ENCODE results near the gene CLMP. TPM values are rescaled to one million over a fixed set of nuclear protein-coding genes. Genes with fewer than 3 reads are reported as not detected.

CLMP gene
- polyA plus RNA-seq, 1 donor (not counting 4 experiments of a cell fraction or from before 2014, with no cell fraction given), result 2.7 TPM

GRCh38 chr11:123129920-123130319, 65.1 kb downstream of the CLMP start:
- dilution Hi-C loops (cut with MboI; ENCODE audit: extremely low pct_ligation_motif_present, low sequenced_read_pairs), result no loop called here
- no peaks in the 10 kb centered on the region for H3K79me2 ChIP-seq (ENCODE audit: control insufficient read depth, insufficient read depth, low read length)
- H2AFZ ChIP-seq (ENCODE audit: control insufficient read depth, low read length), result peak overlapping the region; percentile 19
- peaks cover 2% of the 10 kb centered on the region for H3K4me1 ChIP-seq (ENCODE audit: control insufficient read depth, extremely low read depth, insufficient read depth, low read length)
- no peak overlapping the region for H3K4me3 ChIP-seq (ENCODE audit: control insufficient read depth in 2 of 3, extremely low read depth in 1 of 3, insufficient read depth in 2 of 3, low read depth in 1 of 3, low read length in 3 of 3)
- no peak overlapping the region for H3K4me2 ChIP-seq (ENCODE audit: control insufficient read depth, extremely low read depth, insufficient read depth, low read depth, low read length)
- H3K36me3 ChIP-seq (ENCODE audit: control insufficient read depth in 2 of 2, extremely low read depth in 1 of 2, insufficient read depth in 2 of 2, low read length in 2 of 2), result no peaks in the 10 kb centered on the region
- H3K9me3 ChIP-seq (ENCODE audit: control insufficient read depth, low read depth, low read length), result no peaks in the 10 kb centered on the region
- H3K9ac ChIP-seq (ENCODE audit: control insufficient read depth, extremely low read depth, insufficient read depth, low read length), result no peak overlapping the region
- no peaks in the 10 kb centered on the region for H3K27me3 ChIP-seq (ENCODE audit: control insufficient read depth, extremely low read depth, insufficient read depth, low read length)
- FAIRE-seq (peak; percentile 34), DNase-seq (ENCODE audit: low read depth, low spot score) (no peak)
- no peaks in the 10 kb centered on the region for H4K20me1 ChIP-seq (ENCODE audit: control insufficient read depth, extremely low read depth, insufficient read depth, low read length)
- no peaks in the 10 kb centered on the region for H3K9me1 ChIP-seq (ENCODE audit: control insufficient read depth, extremely low read depth, insufficient read depth, low read length)
- TF ChIP-seq CTCF (optimal IDR thresholded peaks at IDR 0.05 in 1 of 3, IDR thresholded peaks at IDR 0.05 in 1 of 3, conservative IDR thresholded peaks at IDR 0.05 in 1 of 3; ENCODE audit: extremely low read depth in 1 of 3, insufficient read depth in 2 of 3, low read length in 3 of 3) (no peak), EZH2 (IDR thresholded peaks at IDR 0.05; ENCODE audit: low read length) (no peak)
- H3K27ac ChIP-seq (ENCODE audit: control insufficient read depth, insufficient read depth, low read length), result no peak overlapping the region

- H3K79me2 ChIP-seq (ENCODE audit: control insufficient read depth, insufficient read depth, low read length), result no peaks in the 10 kb centered on the region
- DNase-seq (ENCODE audit: low read depth, low spot score) (no peak), FAIRE-seq (no peak)
Measured at GRCh38 chr11:123125169-123125568, 69.9 kb downstream of the CLMP start.

More at GRCh38 chr11:123125169-123125568, 69.9 kb downstream of the CLMP start:
- TF ChIP-seq EZH2 (IDR thresholded peaks at IDR 0.05; ENCODE audit: low read length) (no peak), CTCF (optimal IDR thresholded peaks at IDR 0.05 in 1 of 3, IDR thresholded peaks at IDR 0.05 in 1 of 3, conservative IDR thresholded peaks at IDR 0.05 in 1 of 3; ENCODE audit: extremely low read depth in 1 of 3, insufficient read depth in 2 of 3, low read length in 3 of 3) (no peak)
- Histone ChIP-seq H3K27me3 (ENCODE audit: control insufficient read depth, extremely low read depth, insufficient read depth, low read length) (no peaks in the 10 kb centered on the region), H3K4me2 (ENCODE audit: control insufficient read depth, extremely low read depth, insufficient read depth, low read depth, low read length) (no peak overlapping the region), H3K36me3 (ENCODE audit: control insufficient read depth in 2 of 2, extremely low read depth in 1 of 2, insufficient read depth in 2 of 2, low read length in 2 of 2) (no peaks in the 10 kb centered on the region), H3K9ac (ENCODE audit: control insufficient read depth, extremely low read depth, insufficient read depth, low read length) (no peak overlapping the region), H2AFZ (ENCODE audit: control insufficient read depth, low read length) (no peak overlapping the region), H3K9me1 (ENCODE audit: control insufficient read depth, extremely low read depth, insufficient read depth, low read length) (no peaks in the 10 kb centered on the region), H4K20me1 (ENCODE audit: control insufficient read depth, extremely low read depth, insufficient read depth, low read length) (no peaks in the 10 kb centered on the region), H3K27ac (ENCODE audit: control insufficient read depth, insufficient read depth, low read length) (no peak overlapping the region), H3K4me3 (ENCODE audit: control insufficient read depth in 2 of 3, extremely low read depth in 1 of 3, insufficient read depth in 2 of 3, low read depth in 1 of 3, low read length in 3 of 3) (no peak overlapping the region), H3K9me3 (ENCODE audit: control insufficient read depth, low read depth, low read length) (no peaks in the 10 kb centered on the region), H3K4me1 (ENCODE audit: control insufficient read depth, extremely low read depth, insufficient read depth, low read length) (peaks cover 2% of the 10 kb centered on the region)
- dilution Hi-C loops (cut with MboI; ENCODE audit: extremely low pct_ligation_motif_present, low sequenced_read_pairs), result no loop called here

Measured in keratinocyte (primary cell).